NCI-H1694 (cell line): ENCODE results near the gene TMC8.
"Not testable (repeated sequence)": the region's sequence is repeated elsewhere in the genome, so short reads cannot be mapped to it uniquely, and the experiment has no call there.

Experiments used
- DNase-seq: peaks from one replicate; lab custom pipeline; 2025; lab: John Stamatoyannopoulos, UW

The TMC8 gene

GRCh38 chr17:78135858-78136500, 5.4 kb downstream of the TMC8 start:
- no peak for DNase-seq

- DNase-seq, result no peak
Measured at GRCh38 chr17:78137392-78138203, 7.0 kb downstream of the TMC8 start.

- DNase-seq, result no peak
Measured at GRCh38 chr17:78138204-78139060, 7.9 kb downstream of the TMC8 start.

GRCh38 chr17:78139861-78140168, 9.2 kb downstream of the TMC8 start:
- not testable (repeated sequence) for DNase-seq

- peak; percentile 35 for DNase-seq
Measured at GRCh38 chr17:78140169-78141051, 9.8 kb downstream of the TMC8 start.

- DNase-seq, result no peak
Measured at GRCh38 chr17:78141437-78142118, 11.0 kb downstream of the TMC8 start.

- no peak for DNase-seq
Measured at GRCh38 chr17:78142119-78142861, 11.7 kb downstream of the TMC8 start.

GRCh38 chr17:78143214-78144146, 12.9 kb downstream of the TMC8 start:
- no peak for DNase-seq

- DNase-seq, result no peak
Measured at GRCh38 chr17:78144147-78144719, 13.7 kb downstream of the TMC8 start.

- no peak for DNase-seq
Measured at GRCh38 chr17:78144736-78145641, 14.4 kb downstream of the TMC8 start.

- no peak for DNase-seq
Measured at GRCh38 chr17:78146471-78146869, 15.9 kb downstream of the TMC8 start.

GRCh38 chr17:78146881-78147280, 16.3 kb downstream of the TMC8 start:
- no peak for DNase-seq

GRCh38 chr17:78147315-78147998, 16.9 kb downstream of the TMC8 start:
- DNase-seq, result no peak

GRCh38 chr17:78148286-78149016, 17.9 kb downstream of the TMC8 start:
- DNase-seq, result no peak

- DNase-seq, result no peak
Measured at GRCh38 chr17:78151514-78152008, 21.0 kb downstream of the TMC8 start.
